HepG2 (cell line): ENCODE measurements around the gene BIN1. TPM values are rescaled to one million over a fixed set of nuclear protein-coding genes. Genes with fewer than 3 reads are reported as not detected.

Experiments
- BRCA1 ChIP-seq: sonication (generic); formaldehyde crosslinking; IDR thresholded peaks from 2 replicates; pipeline ENCODE4 v1.4.0; 2020; ENCODE audit warnings: missing genetic modification reagents
- ZBTB7B ChIP-seq: sonication (generic); formaldehyde crosslinking; IDR thresholded peaks from 2 replicates; pipeline ENCODE4 v1.4.0; 2020; ENCODE audit warnings: missing genetic modification reagents
- ZNF446 ChIP-seq: sonication (generic); formaldehyde crosslinking; IDR thresholded peaks from 2 replicates; pipeline ENCODE4 v1.5.0; 2020; ENCODE audit warnings: mild to moderate bottlenecking, missing genetic modification reagents
- polyA plus RNA-seq, 8 experiments: library from polyadenylated mRNA; depleted of rRNA in 3 of 8; stranded (reverse) in 7 of 8; unstranded in 1 of 8; fragments of >200 nt; fragmentation: Illumina TruSeq in 4 of 8; extraction: Trizol in 4 of 8; gene quantifications; 2 replicates each; pipeline versions ENCODE4 v1.2.1 to v1.2.3, GENCODE V29; 2011 to 2016; ENCODE audit warnings: low read depth in 4 of 8, missing spikeins in 1 of 8, mixed read lengths in 1 of 8; ENCODE audit not compliant: insufficient read depth in 1 of 8
- total RNA-seq, 5 experiments: library from RNA; depleted of rRNA; stranded (reverse); fragments of >200 nt; fragmentation: Illumina TruSeq; extraction: Trizol; gene quantifications; 2 replicates each; pipeline ENCODE4 v1.2.3, GENCODE V29; 2016; ENCODE audit warnings: low read depth in 1 of 5
- TF ChIP-seq, protein P1 (sequence below): sonication (generic); formaldehyde crosslinking; IDR thresholded peaks from 2 replicates; pipeline ENCODE4 v1.5.0; 2020; ENCODE audit warnings: mild to moderate bottlenecking, missing genetic modification reagents, borderline replicate concordance
- TF ChIP-seq, protein P2 (sequence below): sonication (generic); formaldehyde crosslinking; IDR thresholded peaks from 2 replicates; pipeline ENCODE4 v1.8.1; 2023; ENCODE audit warnings: mild to moderate bottlenecking, missing genetic modification reagents, borderline replicate concordance
- TF ChIP-seq, protein P3 (sequence below): sonication (generic); formaldehyde crosslinking; IDR thresholded peaks from 2 replicates; pipeline ENCODE4 v1.5.0; 2020; ENCODE audit warnings: missing genetic modification reagents

Gene BIN1
- total and polyA plus RNA-seq, 2 of the 13 experiments (the other 11 are each of a cell fraction or from before 2014, with no cell fraction given) = 0.93 to 1.2 TPM

DNA sequence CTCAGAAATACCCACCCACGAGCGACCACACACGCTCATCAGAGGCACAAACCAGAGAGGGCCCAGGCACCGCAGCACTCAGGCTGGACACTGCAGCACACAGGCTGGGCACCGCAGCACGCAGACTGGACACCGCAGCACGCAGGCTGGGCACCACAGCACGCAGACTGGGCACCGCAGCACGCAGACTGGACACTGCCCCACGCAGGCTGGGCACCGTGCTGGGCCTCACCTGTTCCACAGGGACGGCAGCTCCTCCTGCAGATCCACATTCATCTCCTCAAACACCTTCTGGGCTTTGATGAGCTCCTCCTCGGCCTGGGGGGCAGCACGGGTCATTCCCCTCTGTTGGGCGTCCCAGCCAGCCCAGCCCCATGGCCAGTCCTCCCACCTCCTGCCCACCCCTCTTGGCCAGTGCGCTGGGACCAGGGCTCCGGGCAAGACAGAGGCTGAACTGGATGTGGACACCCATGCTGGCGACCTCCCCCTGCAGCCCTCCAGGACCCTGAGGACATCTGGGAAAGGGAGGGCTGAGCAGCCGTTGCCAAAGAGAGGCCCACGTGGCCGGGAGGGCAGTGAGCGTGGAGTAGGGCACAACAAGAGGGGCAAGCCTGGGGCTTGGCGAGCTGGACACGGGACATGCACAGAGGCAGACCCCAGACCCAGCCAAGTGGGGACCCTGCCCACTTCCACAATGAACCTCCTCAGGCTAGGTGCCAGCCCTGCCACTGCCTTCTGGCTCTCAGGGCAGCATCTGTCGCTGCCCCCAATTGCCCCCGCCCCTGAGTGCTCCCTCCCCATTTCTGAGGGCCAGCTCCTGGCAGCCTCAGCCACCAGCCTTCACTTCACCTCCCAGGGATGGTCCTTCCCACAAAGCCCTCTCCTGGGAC, 43.0 kb downstream of the BIN1 start (continued):
- TF ChIP-seq, protein P1, sequence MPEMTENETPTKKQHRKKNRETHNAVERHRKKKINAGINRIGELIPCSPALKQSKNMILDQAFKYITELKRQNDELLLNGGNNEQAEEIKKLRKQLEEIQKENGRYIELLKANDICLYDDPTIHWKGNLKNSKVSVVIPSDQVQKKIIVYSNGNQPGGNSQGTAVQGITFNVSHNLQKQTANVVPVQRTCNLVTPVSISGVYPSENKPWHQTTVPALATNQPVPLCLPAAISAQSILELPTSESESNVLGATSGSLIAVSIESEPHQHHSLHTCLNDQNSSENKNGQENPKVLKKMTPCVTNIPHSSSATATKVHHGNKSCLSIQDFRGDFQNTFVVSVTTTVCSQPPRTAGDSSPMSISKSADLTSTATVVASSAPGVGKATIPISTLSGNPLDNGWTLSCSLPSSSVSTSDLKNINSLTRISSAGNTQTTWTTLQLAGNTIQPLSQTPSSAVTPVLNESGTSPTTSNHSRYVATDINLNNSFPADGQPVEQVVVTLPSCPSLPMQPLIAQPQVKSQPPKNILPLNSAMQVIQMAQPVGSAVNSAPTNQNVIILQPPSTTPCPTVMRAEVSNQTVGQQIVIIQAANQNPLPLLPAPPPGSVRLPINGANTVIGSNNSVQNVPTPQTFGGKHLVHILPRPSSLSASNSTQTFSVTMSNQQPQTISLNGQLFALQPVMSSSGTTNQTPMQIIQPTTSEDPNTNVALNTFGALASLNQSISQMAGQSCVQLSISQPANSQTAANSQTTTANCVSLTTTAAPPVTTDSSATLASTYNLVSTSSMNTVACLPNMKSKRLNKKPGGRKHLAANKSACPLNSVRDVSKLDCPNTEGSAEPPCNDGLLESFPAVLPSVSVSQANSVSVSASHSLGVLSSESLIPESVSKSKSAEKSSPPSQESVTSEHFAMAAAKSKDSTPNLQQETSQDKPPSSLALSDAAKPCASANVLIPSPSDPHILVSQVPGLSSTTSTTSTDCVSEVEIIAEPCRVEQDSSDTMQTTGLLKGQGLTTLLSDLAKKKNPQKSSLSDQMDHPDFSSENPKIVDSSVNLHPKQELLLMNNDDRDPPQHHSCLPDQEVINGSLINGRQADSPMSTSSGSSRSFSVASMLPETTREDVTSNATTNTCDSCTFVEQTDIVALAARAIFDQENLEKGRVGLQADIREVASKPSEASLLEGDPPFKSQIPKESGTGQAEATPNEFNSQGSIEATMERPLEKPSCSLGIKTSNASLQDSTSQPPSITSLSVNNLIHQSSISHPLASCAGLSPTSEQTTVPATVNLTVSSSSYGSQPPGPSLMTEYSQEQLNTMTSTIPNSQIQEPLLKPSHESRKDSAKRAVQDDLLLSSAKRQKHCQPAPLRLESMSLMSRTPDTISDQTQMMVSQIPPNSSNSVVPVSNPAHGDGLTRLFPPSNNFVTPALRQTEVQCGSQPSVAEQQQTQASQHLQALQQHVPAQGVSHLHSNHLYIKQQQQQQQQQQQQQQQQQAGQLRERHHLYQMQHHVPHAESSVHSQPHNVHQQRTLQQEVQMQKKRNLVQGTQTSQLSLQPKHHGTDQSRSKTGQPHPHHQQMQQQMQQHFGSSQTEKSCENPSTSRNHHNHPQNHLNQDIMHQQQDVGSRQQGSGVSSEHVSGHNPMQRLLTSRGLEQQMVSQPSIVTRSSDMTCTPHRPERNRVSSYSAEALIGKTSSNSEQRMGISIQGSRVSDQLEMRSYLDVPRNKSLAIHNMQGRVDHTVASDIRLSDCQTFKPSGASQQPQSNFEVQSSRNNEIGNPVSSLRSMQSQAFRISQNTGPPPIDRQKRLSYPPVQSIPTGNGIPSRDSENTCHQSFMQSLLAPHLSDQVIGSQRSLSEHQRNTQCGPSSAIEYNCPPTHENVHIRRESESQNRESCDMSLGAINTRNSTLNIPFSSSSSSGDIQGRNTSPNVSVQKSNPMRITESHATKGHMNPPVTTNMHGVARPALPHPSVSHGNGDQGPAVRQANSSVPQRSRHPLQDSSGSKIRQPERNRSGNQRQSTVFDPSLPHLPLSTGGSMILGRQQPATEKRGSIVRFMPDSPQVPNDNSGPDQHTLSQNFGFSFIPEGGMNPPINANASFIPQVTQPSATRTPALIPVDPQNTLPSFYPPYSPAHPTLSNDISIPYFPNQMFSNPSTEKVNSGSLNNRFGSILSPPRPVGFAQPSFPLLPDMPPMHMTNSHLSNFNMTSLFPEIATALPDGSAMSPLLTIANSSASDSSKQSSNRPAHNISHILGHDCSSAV (CRISPR knock-in tag) = no peak
- TF ChIP-seq BRCA1 = no peak
- TF ChIP-seq, protein P2, sequence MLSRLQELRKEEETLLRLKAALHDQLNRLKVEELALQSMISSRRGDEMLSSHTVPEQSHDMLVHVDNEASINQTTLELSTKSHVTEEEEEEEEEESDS (CRISPR knock-in tag) = no peak
- TF ChIP-seq ZNF446 = no peak
- TF ChIP-seq, protein P3, sequence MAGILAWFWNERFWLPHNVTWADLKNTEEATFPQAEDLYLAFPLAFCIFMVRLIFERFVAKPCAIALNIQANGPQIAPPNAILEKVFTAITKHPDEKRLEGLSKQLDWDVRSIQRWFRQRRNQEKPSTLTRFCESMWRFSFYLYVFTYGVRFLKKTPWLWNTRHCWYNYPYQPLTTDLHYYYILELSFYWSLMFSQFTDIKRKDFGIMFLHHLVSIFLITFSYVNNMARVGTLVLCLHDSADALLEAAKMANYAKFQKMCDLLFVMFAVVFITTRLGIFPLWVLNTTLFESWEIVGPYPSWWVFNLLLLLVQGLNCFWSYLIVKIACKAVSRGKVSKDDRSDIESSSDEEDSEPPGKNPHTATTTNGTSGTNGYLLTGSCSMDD (CRISPR knock-in tag) = no peak
- TF ChIP-seq ZBTB7B (CRISPR knock-in tag) = no peak
